Non-pigmented ciliary epithelial cell (primary cell): ENCODE measurements around the gene RSL1D1.
A peak's percentile ranks its signal among the peaks of the same experiment; 100 is the strongest.

Experiments
- DNase-seq: peaks from one replicate; pipeline ENCODE4 v3.0.0-alpha.2; 2010; ENCODE audit warnings: low read depth

Gene RSL1D1

GRCh38 chr16:11851294-11852091, at the start of gene RSL1D1:
Gene RSL1D1, minus strand, starts transcription at chr16:11851542. Its CDS starts 30 bp downstream, at chr16:11851512.
- peak; percentile 71 for DNase-seq

DNA sequence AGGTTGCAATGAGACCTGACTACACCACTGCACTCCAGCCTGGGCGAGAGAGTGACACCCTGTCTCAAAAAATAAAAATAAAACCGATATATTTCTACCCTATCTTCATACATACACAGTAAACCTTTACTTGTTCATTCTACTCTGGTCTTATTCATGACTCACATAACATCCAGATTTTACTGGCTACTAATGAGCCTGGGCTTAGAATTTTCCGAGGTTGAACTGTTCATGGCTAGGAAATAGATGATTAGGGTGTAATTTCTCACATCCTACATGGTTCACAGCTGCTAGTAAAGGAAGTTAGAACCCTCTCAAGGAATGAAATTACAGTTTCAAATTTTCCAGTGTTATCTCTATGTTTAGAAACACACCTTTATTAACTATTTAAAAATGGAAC, 49.7 kb upstream of the RSL1D1 start:
- DNase-seq: no peak

DNA sequence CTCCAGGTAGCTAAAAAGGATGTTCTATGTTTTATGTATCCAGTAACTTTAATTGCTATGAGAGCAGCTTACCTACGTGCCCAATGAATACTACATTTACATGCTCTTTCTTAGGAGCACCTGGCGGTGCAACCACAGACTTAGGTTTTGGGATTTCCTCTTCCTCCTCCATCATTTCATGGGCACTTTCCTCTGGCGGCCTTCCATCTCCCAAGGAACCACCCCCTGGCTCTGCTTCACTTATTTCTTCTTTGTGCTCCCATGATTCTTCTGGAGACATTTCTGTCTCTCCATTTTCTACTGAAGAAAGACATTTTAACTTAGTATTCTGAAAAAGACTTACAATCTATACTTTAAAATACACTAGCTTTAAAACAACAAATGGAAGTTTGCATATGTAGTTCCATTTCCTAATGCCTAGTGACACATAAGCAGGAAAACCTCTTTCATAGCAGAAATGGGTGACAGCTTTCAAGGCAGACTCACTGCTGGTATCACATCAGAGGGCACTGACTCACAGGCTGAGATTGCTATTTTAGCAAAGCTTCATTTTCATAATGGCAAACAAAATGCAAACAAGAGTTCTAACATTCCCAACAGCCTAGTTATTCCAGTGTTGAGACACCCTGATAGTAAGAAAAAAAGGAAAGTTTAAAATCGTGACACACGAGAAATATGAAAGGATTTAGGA, 45.3 kb upstream of the RSL1D1 start:
- peak; percentile 65 for DNase-seq

GRCh38 chr16:11893571-11893970, 42.2 kb upstream of the RSL1D1 start:
- no peak for DNase-seq

DNA sequence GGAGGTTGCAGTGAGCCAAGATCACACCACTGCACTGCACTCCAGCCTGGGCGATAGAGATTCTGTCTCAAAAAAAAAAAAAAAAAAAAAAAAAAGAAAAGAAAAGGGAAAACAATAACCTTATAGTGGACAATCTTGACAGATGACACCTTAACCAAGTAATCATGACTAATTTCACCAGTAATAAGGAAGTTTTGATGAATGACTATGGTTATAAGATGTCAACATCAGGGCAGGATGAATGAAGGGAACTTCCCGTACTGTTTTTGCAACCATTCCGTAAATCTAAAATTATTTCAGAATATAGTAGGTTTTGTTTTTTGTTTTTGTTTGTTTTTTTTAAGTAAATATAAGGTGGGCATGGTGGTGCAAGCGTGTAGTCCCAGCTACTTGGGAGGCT, 41.4 kb upstream of the RSL1D1 start:
- no peak for DNase-seq

GRCh38 chr16:11890231-11890965, 39.1 kb upstream of the RSL1D1 start:
- DNase-seq: no peak

GRCh38 chr16:11886881-11887280, 35.5 kb upstream of the RSL1D1 start:
- no peak for DNase-seq

GRCh38 chr16:11884035-11884434, 32.7 kb upstream of the RSL1D1 start:
- no peak for DNase-seq

- DNase-seq: no peak
These were observed 28.7 kb upstream of the RSL1D1 start for GRCh38 chr16:11880007-11880406.

DNA sequence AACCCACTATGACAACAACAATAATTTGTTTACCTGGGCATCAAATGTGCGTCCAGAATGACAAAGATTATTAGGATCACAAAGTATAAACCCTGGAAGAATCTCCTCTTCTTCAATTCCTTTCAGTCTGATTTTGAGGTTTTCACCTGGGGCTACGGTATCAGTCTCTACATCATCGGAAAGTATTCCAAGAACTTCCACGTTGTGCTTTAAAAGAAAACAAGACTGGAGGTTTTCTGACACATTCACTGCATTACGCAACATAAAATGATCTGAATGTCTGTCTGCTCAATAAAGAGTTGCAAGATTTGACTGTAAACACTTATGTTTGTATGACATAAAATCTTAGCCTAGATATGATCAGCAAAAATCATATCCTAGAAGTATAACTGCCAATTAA, 26.0 kb upstream of the RSL1D1 start:
- peak; percentile 24 for DNase-seq

GRCh38 chr16:11876306-11876705, 25.0 kb upstream of the RSL1D1 start:
- DNase-seq: no peak

DNA sequence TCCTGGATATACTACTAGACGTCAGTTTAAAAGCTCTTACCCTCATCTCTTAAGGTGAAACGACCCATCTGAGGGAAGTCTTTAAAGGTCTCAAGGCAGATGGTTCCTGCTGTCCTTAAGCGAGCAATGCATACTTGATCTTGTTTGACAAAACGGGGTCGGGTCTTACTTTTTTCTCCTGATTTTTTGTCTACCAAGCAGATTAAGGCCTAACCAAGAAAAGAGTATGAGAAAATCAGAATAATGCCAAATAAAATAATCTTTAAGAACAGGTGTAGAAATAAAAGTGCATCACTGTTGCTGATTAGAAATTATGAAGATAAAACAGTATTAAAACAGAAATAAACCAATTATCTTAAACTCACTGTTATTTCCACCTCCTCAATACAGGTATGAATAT, 24.4 kb upstream of the RSL1D1 start:
- no peak for DNase-seq

- DNase-seq: no peak
These were observed 19.9 kb upstream of the RSL1D1 start for GRCh38 chr16:11871193-11871592.

GRCh38 chr16:11870399-11870798, 19.1 kb upstream of the RSL1D1 start:
- no peak for DNase-seq

DNA sequence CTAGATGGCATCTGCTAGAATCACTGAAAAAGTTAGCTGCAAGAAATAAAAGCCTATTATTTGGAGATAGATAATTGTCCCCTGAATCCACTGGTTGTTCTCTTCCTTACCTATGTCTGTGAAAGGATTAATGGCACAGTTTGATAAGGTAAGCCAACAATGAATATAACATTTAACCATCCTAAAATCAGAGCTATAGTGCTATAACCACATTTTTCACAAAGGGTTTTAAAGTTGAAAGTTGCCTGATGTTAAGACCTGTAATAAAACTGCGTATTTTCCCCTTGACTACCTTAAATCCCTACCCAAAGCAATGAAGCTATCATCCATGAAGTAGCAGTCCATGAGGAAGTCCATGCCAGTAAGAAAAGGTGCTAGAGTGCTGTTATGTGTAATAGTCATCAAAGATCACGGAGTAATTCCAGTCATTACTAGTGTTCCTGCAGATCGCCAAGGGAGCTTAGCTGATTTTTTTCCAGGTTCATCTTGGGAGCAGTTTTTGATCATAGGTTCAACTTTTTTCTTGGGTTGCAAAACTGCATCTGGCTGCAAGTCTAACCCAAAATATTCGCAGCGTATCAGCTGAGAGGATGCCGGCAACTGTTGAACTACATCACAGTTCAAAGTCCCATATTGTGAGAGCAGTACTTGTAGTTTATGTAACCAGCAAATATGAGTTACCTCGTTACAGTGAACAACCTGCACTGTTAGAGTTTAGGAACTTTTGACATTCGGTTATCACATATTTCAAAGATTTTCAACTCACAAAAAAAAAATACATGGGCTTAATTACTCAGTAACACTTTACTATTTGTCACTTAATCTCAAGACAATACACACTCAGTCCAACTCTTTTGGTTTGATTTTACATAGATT, 18.2 kb upstream of the RSL1D1 start:
- DNase-seq: no peak

GRCh38 chr16:11868412-11868980, 17.2 kb upstream of the RSL1D1 start:
- no peak for DNase-seq

DNA sequence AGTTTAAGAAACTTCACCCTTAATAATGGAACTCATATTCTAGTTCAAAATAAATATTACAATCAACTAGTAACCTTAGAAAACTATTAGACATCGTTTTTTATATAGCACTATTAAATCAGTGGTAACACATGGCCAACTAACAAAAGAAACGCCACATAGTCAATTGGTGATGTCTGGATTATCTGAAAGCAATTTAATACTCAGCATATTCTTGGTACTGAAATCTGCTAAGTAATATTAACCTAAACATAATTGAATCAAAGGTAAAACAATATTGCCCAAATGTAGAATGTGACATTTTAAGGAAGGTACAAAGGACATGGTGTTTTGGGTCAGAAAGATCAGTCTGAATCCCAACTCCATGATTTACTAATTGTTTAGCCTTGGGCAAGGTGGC, 11.1 kb upstream of the RSL1D1 start:
- no peak for DNase-seq

DNA sequence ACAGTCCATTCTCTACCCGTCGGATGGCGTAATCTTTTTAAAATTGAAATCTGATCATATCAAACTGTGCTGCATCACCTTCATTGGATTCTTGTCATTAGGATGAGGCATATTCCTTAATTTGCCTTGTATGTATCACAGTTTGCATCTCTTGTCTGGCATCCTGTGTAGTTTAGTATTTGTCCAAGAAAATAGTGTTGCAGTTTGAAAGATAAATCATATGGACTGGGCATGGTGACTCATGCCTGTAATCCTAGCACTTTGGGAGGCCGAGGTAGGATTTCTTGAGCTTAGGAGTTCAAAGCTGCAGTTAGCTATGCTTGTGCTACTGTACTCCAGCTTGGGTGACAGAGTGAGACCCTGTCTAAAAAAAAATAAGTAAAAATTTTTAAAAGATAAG, 5.8 kb upstream of the RSL1D1 start:
- no peak for DNase-seq

GRCh38 chr16:11852092-11852809, 909 bp upstream of the RSL1D1 start:
- no peak for DNase-seq

DNA sequence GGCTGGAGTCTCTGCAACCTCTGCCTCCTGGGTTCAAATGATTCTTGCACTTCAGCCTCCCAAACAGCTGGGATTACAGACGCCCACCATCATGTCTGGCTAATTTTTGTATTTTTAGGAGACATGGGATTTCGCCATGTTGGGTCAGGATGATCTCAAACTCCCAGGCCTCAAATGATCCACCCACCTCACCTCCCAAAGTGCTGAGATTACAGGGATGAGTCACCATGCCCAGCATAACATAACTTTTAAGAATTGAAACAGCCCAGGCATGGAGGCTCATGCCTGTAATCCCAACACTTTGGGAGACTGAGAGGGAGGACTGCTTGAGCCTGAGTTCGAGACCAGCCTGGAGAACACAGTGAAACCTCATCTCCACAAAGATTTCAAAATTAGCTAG, 2.5 kb downstream of the RSL1D1 start:
- DNase-seq: no peak

GRCh38 chr16:11844499-11844898, 6.8 kb downstream of the RSL1D1 start:
- DNase-seq: no peak
